Keratinocyte (primary cell): ENCODE data around the gene ACTN2.

ENCODE experiments used
- CTCF ChIP-seq, 3 experiments: IDR thresholded peaks in 1 of 3; conservative IDR thresholded peaks in 1 of 3; optimal IDR thresholded peaks in 1 of 3; 2 replicates in 2 of 3; 3 replicates in 1 of 3; pipeline versions ENCODE3 to v1.5.1; 2011; ENCODE audit warnings: low read length in 3 of 3, mild to moderate bottlenecking in 3 of 3, moderate library complexity in 2 of 3, control low read depth in 1 of 3, inconsistent platforms in 1 of 3; ENCODE audit not compliant: insufficient read depth in 2 of 3; ENCODE audit errors: extremely low read depth in 1 of 3
- EZH2 ChIP-seq: IDR thresholded peaks from one replicate; pipeline ENCODE4 v1.6.1; 2012; ENCODE audit warnings: inconsistent platforms, mild to moderate bottlenecking, low read length, moderate library complexity

DNA sequence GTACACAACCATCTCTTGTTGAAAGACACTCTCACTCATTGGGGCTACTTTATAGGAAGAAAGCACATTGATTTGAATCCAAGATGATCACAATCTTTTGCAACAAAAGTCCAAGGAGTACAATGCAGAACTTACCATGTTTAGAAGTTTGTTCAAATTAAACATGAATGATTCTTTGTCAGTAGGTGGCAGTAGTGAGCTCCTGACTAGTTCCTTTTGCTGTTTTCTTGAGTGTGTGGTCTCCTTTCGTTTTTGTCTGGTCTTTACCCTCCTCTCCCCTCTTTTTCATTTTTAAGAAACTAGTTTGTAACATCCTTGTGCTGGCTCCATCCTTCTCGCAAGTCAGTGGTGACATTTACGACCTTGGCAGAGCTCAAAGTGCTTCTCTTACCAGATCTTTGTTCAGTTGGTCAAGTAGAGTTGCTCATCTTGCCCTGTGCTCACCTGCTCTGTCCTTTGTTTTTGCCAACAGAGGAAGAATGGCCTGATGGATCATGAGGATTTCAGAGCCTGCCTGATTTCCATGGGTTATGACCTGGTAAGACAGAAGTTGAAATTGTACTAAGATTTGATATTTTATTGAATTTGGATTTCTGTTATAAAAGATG lies 73.1 kb downstream of the ACTN2 start:
- TF ChIP-seq CTCF (optimal IDR thresholded peaks at IDR 0.05 in 1 of 3, IDR thresholded peaks at IDR 0.05 in 1 of 3, conservative IDR thresholded peaks at IDR 0.05 in 1 of 3; ENCODE audit: extremely low read depth in 1 of 3, insufficient read depth in 2 of 3, low read length in 3 of 3) (peak in 2 of 3 experiments; percentile 67 to 80), EZH2 (no peak)
